Measurements from ENCODE around the gene SERPINB1.
A peak's percentile ranks its signal among the peaks of the same experiment; 100 is the strongest.

Gene SERPINB1

DNA sequence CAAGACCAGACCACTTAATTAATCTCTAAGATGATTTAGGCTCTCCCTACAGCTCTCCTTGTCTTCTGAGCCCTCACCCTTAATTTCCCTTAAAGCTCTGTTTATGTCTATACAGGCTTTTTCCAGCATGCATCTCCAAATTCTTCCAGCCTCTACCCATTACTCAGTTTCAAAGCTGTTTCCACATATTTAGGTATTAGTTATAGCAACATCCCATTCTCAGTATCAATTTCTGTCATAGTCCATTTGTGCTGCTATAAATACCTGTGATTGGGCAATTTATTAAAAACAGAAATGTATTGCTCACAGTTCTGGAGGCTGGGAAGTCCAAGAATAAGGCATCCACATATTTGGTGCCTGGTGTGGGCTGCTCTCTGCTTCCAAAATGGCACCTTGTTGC is 2.3 kb upstream of the SERPINB1 start:
- no peak for DNase-seq

DNA sequence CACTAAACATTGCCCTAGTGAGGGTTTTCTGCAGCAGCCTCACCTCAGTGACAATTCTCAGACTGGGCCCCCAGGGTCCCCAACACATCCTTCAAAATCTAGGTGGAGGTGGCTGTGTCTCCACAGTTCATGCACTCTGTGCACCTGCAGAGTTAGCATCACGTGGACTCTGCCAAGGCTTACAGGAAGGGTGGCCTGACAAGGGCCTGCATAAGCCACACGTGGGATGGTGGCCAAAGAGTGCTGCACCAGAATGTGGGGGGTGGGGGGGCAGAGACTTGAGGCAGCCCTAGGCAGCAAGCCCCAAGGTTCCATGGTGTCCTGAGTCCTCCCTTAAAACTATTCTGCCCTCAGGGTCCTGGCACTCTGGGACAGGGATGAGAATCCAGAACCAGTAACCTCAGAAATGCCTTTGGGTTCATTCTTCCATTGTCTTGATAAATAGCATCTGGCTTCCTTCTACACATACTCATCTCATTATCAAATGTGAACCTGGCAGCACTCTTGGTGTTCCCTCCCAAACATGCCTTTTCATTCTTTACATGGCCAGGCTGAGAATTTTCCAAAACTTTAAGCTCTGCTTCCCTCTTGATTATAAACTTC is 1.6 kb upstream of the SERPINB1 start:
- no peak for DNase-seq

DNA sequence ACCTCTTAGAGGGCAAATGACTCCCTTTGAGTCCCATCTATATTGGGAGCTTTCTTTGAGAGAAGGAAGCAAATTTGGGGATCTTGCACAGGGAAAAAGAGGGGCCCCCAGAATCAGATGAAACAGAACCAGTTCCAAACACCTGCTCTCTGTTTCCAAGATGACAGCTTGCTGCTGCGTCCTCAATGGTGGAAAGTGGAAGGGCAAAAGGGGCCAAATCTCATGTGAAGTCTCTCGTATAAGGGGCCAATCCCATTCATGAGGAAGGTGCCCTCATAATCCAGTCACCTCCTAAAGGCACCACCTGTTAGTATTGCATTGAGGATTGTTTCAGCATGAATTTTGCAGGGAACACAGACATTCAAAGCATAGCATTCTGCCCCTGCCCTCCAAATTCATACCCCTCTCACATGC is 483 bp upstream of the SERPINB1 start:
- no peak for DNase-seq

GRCh38 chr6:2840749-2841061 is 958 bp downstream of the SERPINB1 start:
- DNase-seq = no peak

DNA sequence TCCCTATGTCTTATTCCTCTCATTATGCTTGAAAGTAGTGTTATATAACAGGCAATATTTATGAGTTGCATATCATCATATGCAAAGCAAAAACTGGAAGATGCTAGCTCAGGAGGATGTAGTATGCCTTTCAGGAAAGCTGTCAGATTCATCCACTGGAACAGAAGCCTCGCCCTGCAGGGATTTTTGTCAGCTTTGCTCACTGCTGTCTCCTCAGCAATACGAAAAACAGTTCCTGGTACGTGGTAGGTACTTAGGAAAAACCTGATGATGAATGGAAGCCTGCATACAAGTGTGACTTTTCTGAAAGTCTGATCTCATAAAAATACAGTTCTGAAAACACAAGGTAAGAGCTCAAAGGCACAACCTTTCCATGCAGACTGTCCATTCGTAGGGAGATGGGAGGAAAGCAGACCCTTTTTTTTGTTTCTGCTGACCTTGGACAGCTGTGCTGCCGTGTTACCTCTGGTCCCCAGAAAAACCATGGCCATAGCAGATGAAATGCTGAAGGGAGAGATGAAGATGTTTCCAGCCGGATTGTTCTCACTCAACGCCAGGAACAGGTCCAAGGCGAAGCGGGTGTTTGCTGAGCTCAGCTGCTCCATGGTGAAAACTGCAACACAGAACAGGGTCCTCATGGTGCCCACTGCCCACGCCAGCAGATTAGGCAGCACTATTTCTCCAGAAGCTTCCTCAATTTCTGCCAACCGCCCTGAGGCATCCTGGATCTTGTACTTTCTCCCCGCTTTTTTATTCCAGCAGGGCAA is 1.5 kb downstream of the SERPINB1 start:
- peak; percentile 75 for DNase-seq

- DNase-seq = peak; percentile 66
Measured at GRCh38 chr6:2839195-2839981, 2.3 kb downstream of the SERPINB1 start.

- no peak for DNase-seq
Measured at GRCh38 chr6:2838251-2838650, 3.4 kb downstream of the SERPINB1 start.

GRCh38 chr6:2834262-2834661 is 7.4 kb downstream of the SERPINB1 start:
- DNase-seq = no peak

- DNase-seq = no peak
Measured at GRCh38 chr6:2831392-2831791, 10.3 kb downstream of the SERPINB1 start.

GRCh38 chr6:2830183-2830582 is 11.5 kb downstream of the SERPINB1 start:
- DNase-seq = no peak

- no peak for DNase-seq
Measured at GRCh38 chr6:2829253-2829652, 12.4 kb downstream of the SERPINB1 start.

- no peak for DNase-seq
Measured at GRCh38 chr6:2828629-2829028, 13.0 kb downstream of the SERPINB1 start.

DNA sequence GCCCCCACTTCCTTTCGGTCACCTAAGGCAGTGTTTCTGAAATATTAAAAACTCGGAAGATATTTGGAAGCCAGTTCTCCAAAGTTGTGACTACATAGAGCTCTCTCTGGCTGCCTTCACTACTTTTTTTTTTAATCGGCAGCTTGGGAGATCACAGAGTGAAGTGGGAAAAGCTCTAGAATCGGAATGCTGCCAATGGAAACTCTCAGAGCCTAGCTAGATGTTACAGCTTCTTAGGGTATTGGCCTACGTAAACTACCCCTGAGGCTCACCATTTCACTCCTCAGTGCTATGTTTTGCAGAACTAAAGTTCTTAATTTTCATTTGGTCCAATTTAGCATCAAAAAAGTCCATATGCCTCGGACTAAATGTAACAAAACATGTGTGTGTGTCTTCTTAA is 14.5 kb downstream of the SERPINB1 start:
- DNase-seq = no peak

DNA sequence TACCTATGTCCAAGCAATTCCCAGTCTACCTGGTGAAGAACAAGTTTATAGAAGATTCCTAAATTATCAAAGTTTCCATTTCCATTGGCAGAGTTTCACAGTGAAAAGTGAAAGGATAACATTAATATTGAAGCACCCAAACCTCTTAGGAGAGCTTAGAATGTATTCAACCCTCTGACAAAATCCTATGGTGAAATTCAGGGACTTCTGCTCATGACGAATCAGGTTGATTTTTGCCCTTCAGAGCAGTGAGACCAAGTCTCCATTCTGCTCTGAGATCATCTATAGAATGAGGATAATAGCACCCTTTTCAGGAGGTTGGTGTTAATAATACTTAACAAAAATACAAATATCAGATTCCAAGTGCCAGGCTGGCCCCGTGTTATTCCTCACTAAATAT is 15.5 kb downstream of the SERPINB1 start:
- DNase-seq = no peak

DNA sequence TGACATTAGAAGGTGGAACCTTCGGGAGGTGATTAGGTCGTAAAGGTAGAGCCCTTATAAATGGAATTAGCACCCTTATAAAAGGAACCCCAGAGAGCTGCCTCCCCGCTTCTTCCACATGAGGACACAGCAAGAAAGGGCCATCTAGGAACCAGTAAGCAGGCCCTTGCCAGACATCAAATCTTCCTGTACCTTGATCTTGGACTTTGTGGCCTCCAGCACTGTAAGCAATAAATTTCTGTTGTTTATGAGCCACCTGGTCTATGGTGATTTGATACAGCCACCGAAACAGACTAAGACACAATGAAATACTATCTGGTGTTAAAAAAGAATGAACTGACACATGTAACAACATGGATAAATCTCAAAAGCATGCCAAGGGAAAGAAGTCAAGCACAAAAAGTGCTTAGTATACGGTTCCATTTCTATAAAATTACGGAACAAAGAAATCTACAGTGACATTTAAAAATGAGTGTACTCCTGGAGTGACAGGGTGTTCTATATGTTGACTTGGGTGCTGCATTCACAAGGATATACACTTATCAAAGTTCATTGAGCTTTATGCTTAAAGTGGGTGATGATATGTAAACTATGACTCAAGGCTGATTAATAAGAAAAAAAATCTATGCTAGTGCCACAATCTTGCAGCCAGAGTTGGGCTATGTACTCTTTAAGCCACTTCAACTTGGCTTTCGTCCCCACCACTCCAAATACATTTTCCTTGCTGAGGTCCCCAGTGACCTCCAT is 18.4 kb downstream of the SERPINB1 start:
- no peak for DNase-seq

DNA sequence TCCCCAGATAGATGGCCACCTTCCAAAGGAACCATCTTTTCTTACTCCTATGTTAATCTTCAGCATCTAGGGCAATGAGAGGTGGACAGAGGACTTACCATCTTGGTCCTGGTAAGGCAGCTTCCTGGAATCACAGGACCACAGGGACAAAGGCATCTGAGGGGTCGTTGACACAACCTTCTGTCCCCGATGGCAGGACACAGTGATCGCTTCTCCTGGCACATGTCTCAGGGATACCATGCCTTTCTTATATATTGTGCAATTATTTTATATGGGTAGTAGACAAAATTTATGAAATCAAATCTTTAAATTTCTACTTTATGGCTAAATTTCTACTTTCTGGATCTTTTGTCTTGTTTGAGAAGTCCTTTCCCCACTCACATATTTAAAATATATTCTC is 20.1 kb downstream of the SERPINB1 start:
- no peak for DNase-seq

GRCh38 chr6:2820415-2820814 is 21.2 kb downstream of the SERPINB1 start:
- no peak for DNase-seq

GRCh38 chr6:2819978-2820377 is 21.7 kb downstream of the SERPINB1 start:
- no peak for DNase-seq

DNA sequence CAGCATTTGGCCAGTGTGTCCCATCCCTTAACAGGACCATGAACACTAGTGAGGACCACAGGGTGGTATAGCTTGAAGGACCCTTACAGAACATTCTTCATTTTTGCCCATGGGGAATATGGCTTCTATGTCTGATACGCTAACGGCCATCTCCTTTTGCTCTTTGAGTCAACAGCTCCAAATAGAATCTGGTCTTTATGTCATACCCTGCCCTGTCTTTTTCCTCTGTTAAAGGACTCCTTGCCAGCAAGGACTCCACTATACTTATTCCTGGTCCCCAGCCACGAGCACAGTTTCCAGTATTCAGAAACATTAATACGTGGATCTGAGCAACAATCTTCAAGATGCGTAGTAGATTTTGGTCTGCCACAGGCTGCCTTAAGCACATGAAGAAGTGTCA is 22.5 kb downstream of the SERPINB1 start:
- no peak for DNase-seq

- DNase-seq = no peak
Measured at GRCh38 chr6:2818593-2818992, 23.1 kb downstream of the SERPINB1 start.

GRCh38 chr6:2817903-2818443 is 23.7 kb downstream of the SERPINB1 start:
- DNase-seq = no peak

DNA sequence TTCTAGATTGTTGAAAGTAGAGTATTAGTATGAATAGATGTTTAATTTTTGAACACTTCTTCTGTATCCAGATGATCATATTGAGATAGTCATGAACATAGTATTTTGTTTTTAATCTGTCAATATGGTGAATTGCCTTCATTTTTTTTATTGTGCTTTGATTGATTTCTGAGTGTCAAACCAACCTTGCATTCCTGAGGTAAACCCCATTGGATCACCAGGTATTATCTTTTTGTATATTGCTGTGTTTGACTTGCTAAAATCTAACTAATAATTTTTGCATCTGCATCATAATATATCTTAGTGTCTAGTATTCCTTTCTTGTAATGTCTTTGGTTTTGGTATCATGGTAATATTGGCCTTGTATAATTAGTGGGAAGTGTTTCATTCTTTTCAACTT is 25.5 kb downstream of the SERPINB1 start:
- DNase-seq = no peak

DNA sequence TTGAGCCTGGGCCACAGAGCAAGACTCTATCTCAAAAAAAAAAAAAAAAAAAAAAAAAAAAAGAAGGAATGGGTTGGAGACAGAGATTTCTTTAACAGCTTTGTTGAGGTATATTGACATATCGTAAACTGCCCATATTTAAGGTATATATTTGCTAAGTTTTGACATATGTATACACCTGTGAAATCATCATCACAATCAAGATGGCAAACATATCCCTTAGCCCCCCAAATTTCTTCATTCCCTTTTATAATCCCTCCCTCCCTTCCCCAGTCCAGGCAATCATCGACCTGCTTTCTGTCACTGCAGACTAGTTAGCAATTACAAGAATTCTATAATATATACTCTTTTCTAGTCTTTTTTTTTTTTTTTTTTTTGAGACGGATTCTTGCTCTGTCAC is 29.0 kb downstream of the SERPINB1 start:
- DNase-seq = no peak
